HEK293 (cell line): ENCODE results near the gene RPRM.

ENCODE experiments used
- GFI1B ChIP-seq: fragments of 450-650 bp; formaldehyde crosslinking; IDR thresholded peaks from 2 replicates; pipeline ENCODE4 v1.5.1; 2016; ENCODE audit warnings: missing biosample characterization, missing genetic modification characterization
- INSM2 ChIP-seq: fragments of 450-650 bp; formaldehyde crosslinking; IDR thresholded peaks from 2 replicates; pipeline ENCODE4 v1.5.1; 2016; ENCODE audit warnings: missing biosample characterization, missing genetic modification characterization
- KLF1 ChIP-seq: fragments of 450-650 bp; formaldehyde crosslinking; IDR thresholded peaks from 2 replicates; pipeline ENCODE4 v1.5.1; 2016; ENCODE audit warnings: missing biosample characterization, missing genetic modification characterization
- KLF17 ChIP-seq: fragments of 450-650 bp; formaldehyde crosslinking; IDR thresholded peaks from 2 replicates; pipeline ENCODE4 v1.5.1; 2016; ENCODE audit warnings: missing biosample characterization, missing genetic modification characterization
- KLF9 ChIP-seq: fragments of 450-650 bp; formaldehyde crosslinking; IDR thresholded peaks from 2 replicates; pipeline ENCODE4 v1.5.1; 2016; ENCODE audit warnings: missing biosample characterization, missing genetic modification characterization, low read depth
- PATZ1 ChIP-seq: fragments of 450-650 bp; formaldehyde crosslinking; IDR thresholded peaks from 2 replicates; pipeline ENCODE4 v1.5.1; 2016; ENCODE audit warnings: missing biosample characterization, missing genetic modification characterization
- SP2 ChIP-seq: fragments of 450-650 bp; formaldehyde crosslinking; IDR thresholded peaks from 2 replicates; pipeline ENCODE4 v1.5.1; 2016; ENCODE audit warnings: missing biosample characterization, missing genetic modification characterization
- ZBTB6 ChIP-seq: fragments of 450-650 bp; formaldehyde crosslinking; IDR thresholded peaks from 2 replicates; pipeline ENCODE4 v1.5.1; 2017; ENCODE audit warnings: missing biosample characterization, missing genetic modification characterization
- ZBTB7A ChIP-seq: fragments of 450-650 bp; formaldehyde crosslinking; IDR thresholded peaks from 2 replicates; pipeline ENCODE4 v1.5.1; 2016; ENCODE audit warnings: low read depth, missing biosample characterization, missing genetic modification characterization
- ZFHX2 ChIP-seq: fragments of 450-650 bp; formaldehyde crosslinking; conservative IDR thresholded peaks from 2 replicates; pipeline ENCODE4 v1.5.1; 2016; ENCODE audit warnings: missing biosample characterization, missing genetic modification characterization
- ZFP3 ChIP-seq: fragments of 450-650 bp; formaldehyde crosslinking; IDR thresholded peaks from 2 replicates; pipeline ENCODE4 v1.5.1; 2016; ENCODE audit warnings: low read depth, missing biosample characterization, missing genetic modification characterization
- ZFP69B ChIP-seq: fragments of 450-650 bp; formaldehyde crosslinking; IDR thresholded peaks from 2 replicates; pipeline ENCODE4 v1.5.1; 2016; ENCODE audit warnings: missing biosample characterization, missing genetic modification characterization
- ZIC2 ChIP-seq: fragments of 450-650 bp; formaldehyde crosslinking; IDR thresholded peaks from 2 replicates; pipeline ENCODE4 v1.5.1; 2016; ENCODE audit warnings: missing biosample characterization, missing genetic modification characterization
- ZNF114 ChIP-seq: fragments of 450-650 bp; formaldehyde crosslinking; IDR thresholded peaks from 2 replicates; pipeline ENCODE4 v1.5.0; 2017; ENCODE audit warnings: missing biosample characterization, missing genetic modification characterization
- ZNF146 ChIP-seq: fragments of 450-650 bp; formaldehyde crosslinking; IDR thresholded peaks from 2 replicates; pipeline ENCODE4 v1.5.1; 2016; ENCODE audit warnings: missing biosample characterization, missing genetic modification characterization
- ZNF169 ChIP-seq: fragments of 450-650 bp; formaldehyde crosslinking; IDR thresholded peaks from 2 replicates; pipeline ENCODE4 v1.5.1; 2016; ENCODE audit warnings: missing biosample characterization, missing genetic modification characterization
- ZNF18 ChIP-seq: fragments of 450-650 bp; formaldehyde crosslinking; IDR thresholded peaks from 2 replicates; pipeline ENCODE4 v1.5.1; 2016; ENCODE audit warnings: missing biosample characterization, missing genetic modification characterization
- ZNF266 ChIP-seq: fragments of 450-650 bp; formaldehyde crosslinking; IDR thresholded peaks from 2 replicates; pipeline ENCODE4 v1.5.1; 2016; ENCODE audit warnings: missing biosample characterization, missing genetic modification characterization, low read depth
- ZNF404 ChIP-seq: fragments of 450-650 bp; formaldehyde crosslinking; IDR thresholded peaks from 2 replicates; pipeline ENCODE4 v1.5.1; 2017; ENCODE audit warnings: missing biosample characterization, missing genetic modification characterization
- ZNF433 ChIP-seq: fragments of 450-650 bp; formaldehyde crosslinking; IDR thresholded peaks from 2 replicates; pipeline ENCODE4 v1.5.1; 2016; ENCODE audit warnings: missing biosample characterization, missing genetic modification characterization, low read depth
- ZNF529 ChIP-seq: fragments of 450-650 bp; formaldehyde crosslinking; IDR thresholded peaks from 2 replicates; pipeline ENCODE4 v1.5.1; 2017; ENCODE audit warnings: missing genetic modification characterization, missing biosample characterization; ENCODE audit not compliant: insufficient replicate concordance
- ZNF585B ChIP-seq: fragments of 450-650 bp; formaldehyde crosslinking; IDR thresholded peaks from 2 replicates; pipeline ENCODE4 v1.5.1; 2016; ENCODE audit warnings: missing biosample characterization, missing genetic modification characterization
- ZNF621 ChIP-seq: fragments of 450-650 bp; formaldehyde crosslinking; IDR thresholded peaks from 2 replicates; pipeline ENCODE4 v1.5.1; 2017; ENCODE audit warnings: missing biosample characterization, missing genetic modification characterization
- ZNF704 ChIP-seq: fragments of 450-650 bp; formaldehyde crosslinking; IDR thresholded peaks from 2 replicates; pipeline ENCODE4 v1.5.1; 2016; ENCODE audit warnings: missing biosample characterization, missing genetic modification characterization
- ZNF777 ChIP-seq: fragments of 450-650 bp; formaldehyde crosslinking; IDR thresholded peaks from 2 replicates; pipeline ENCODE4 v1.5.1; 2017; ENCODE audit warnings: missing biosample characterization, missing genetic modification characterization, borderline replicate concordance
- ZSCAN16 ChIP-seq: fragments of 450-650 bp; formaldehyde crosslinking; IDR thresholded peaks from 2 replicates; pipeline ENCODE4 v1.5.1; 2016; ENCODE audit warnings: missing biosample characterization, missing genetic modification characterization
- ZSCAN18 ChIP-seq: fragments of 450-650 bp; formaldehyde crosslinking; IDR thresholded peaks from 2 replicates; pipeline ENCODE4 v1.5.1; 2016; ENCODE audit warnings: missing biosample characterization, missing genetic modification characterization
- ZSCAN5A ChIP-seq: fragments of 450-650 bp; formaldehyde crosslinking; IDR thresholded peaks from 2 replicates; pipeline ENCODE4 v1.5.1; 2016; ENCODE audit warnings: missing biosample characterization, missing genetic modification characterization

Gene RPRM

GRCh38 chr2:153476816-153477635, 1.5 kb downstream of the RPRM start (continued):
- no peak for TF ChIP-seq ZNF114
- no peak for TF ChIP-seq ZNF621 (tag by site-specific recombination)
- TF ChIP-seq ZNF529 (tag by site-specific recombination), result no peak
- no peak for TF ChIP-seq ZNF585B (tag by site-specific recombination)
- TF ChIP-seq ZSCAN16 (tag by site-specific recombination), result no peak
- no peak for TF ChIP-seq ZSCAN18 (tag by site-specific recombination)
- TF ChIP-seq ZNF404 (tag by site-specific recombination), result no peak
- TF ChIP-seq KLF1 (tag by site-specific recombination), result no peak; the same call in 1 of the 2 replicates
- TF ChIP-seq ZNF777 (tag by site-specific recombination), result no peak
- TF ChIP-seq ZIC2, result peak; percentile 88
- no peak for TF ChIP-seq GFI1B (tag by site-specific recombination)
- TF ChIP-seq ZNF266 (tag by site-specific recombination), result no peak
- TF ChIP-seq ZNF146 (tag by site-specific recombination), result no peak
- no peak for TF ChIP-seq ZNF169
- TF ChIP-seq ZNF18 (tag by site-specific recombination), result 0 out of 2 replicates have a peak, but pooled peaks have one; percentile 35
- TF ChIP-seq ZFHX2 (tag by site-specific recombination), result no peak
- no peak for TF ChIP-seq ZNF704 (tag by site-specific recombination)
- TF ChIP-seq ZBTB7A, result no peak
- peak; percentile 56; the same call in 1 of the 2 replicates for TF ChIP-seq ZFP69B (tag by site-specific recombination)
- TF ChIP-seq PATZ1 (tag by site-specific recombination), result peak; percentile 71
- no peak for TF ChIP-seq ZFP3
- no peak for TF ChIP-seq KLF9 (tag by site-specific recombination)
- no peak for TF ChIP-seq ZNF433
- TF ChIP-seq KLF17, result peak; percentile 51; the same call in 1 of the 2 replicates
- TF ChIP-seq ZSCAN5A (tag by site-specific recombination), result no peak
- TF ChIP-seq SP2, result peak; percentile 50
- no peak for TF ChIP-seq INSM2 (tag by site-specific recombination)
- TF ChIP-seq ZBTB6 (tag by site-specific recombination), result peak; percentile 45; the same call in 1 of the 2 replicates
